22Rv1 (cell line): ENCODE data around the gene GPR33.
"Not testable (repeated sequence)": the region's sequence is repeated elsewhere in the genome, so short reads cannot be mapped to it uniquely, and the experiment has no call there.

Experiments used
- H3K27ac ChIP-seq: fragments of 450-650 bp; 2 replicates; pipeline ENCODE4 v1.5.1; 2017
- ZFX ChIP-seq: fragments of 450-650 bp; IDR thresholded peaks from 2 replicates; pipeline ENCODE4 v1.6.1; 2017; ENCODE audit warnings: antibody characterized with exemption, borderline replicate concordance
- TF ChIP-seq, protein P1 (sequence below): fragments of 450-650 bp; IDR thresholded peaks from 2 replicates; pipeline ENCODE4 v1.5.1; 2017; ENCODE audit warnings: mild to moderate bottlenecking

GPR33 gene

DNA sequence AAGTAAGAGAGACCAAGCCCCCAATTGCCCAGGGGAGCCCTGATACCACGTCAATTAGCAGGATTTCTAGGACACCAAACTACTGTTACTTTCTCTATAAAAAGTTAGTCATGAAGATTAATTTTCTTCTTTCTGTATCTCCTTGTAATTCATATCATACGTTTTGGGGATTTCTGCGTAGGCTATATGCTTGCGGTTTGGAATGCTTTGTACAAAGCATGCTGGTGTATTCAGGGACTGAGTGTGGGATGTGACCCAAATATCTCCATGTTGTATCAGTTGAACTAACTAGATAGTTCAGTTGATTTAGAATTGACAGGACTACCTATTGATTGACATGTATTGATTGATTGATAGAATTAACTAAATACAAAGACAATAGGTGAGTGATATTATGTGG lies 7.7 kb downstream of the GPR33 start:
- no peak overlapping the region for H3K27ac ChIP-seq
- TF ChIP-seq, protein P1, sequence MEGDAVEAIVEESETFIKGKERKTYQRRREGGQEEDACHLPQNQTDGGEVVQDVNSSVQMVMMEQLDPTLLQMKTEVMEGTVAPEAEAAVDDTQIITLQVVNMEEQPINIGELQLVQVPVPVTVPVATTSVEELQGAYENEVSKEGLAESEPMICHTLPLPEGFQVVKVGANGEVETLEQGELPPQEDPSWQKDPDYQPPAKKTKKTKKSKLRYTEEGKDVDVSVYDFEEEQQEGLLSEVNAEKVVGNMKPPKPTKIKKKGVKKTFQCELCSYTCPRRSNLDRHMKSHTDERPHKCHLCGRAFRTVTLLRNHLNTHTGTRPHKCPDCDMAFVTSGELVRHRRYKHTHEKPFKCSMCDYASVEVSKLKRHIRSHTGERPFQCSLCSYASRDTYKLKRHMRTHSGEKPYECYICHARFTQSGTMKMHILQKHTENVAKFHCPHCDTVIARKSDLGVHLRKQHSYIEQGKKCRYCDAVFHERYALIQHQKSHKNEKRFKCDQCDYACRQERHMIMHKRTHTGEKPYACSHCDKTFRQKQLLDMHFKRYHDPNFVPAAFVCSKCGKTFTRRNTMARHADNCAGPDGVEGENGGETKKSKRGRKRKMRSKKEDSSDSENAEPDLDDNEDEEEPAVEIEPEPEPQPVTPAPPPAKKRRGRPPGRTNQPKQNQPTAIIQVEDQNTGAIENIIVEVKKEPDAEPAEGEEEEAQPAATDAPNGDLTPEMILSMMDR = no peak
- no peak for TF ChIP-seq ZFX

DNA sequence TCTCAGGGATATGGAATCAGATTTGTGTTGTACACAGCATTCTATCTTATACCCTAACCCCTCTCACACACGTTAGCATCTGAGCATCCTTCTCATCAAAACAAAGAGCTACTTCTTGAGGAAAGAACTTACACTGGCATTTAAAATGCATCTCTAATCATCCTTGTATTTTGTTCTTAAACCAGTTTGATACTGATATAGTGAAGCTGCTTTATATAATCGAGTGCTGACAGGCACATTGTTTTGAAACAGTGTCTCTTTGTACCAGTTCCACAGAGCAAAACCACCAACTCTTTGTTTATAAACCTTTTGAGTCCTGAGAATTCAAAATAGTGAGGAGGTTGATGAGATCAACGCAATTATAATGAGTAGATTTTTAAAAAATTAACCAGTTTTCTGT lies 8.8 kb downstream of the GPR33 start:
- TF ChIP-seq ZFX = no peak
- TF ChIP-seq, protein P1 = no peak
- H3K27ac ChIP-seq = no peak overlapping the region

DNA sequence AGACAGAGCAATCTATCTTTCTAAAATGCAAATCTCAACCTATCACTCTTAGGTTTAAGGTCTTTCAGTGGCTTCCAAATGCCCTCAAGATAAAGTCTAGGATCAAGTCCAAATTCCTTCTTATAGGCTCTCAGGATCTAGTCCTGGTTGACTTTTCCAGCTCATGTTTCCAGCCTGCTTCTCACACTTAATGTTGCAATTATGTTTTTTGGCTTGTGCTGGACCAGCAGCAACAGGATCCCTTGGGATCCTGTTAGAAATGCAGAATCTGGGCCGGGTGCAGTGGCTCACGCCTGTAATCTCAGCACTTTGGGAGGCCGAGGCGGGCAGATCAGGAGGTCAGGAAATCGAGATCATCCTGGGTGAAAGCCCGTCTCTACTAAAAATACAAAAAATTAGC lies 10.6 kb downstream of the GPR33 start:
- no peak overlapping the region for H3K27ac ChIP-seq
- TF ChIP-seq, protein P1 = no peak
- no peak for TF ChIP-seq ZFX

DNA sequence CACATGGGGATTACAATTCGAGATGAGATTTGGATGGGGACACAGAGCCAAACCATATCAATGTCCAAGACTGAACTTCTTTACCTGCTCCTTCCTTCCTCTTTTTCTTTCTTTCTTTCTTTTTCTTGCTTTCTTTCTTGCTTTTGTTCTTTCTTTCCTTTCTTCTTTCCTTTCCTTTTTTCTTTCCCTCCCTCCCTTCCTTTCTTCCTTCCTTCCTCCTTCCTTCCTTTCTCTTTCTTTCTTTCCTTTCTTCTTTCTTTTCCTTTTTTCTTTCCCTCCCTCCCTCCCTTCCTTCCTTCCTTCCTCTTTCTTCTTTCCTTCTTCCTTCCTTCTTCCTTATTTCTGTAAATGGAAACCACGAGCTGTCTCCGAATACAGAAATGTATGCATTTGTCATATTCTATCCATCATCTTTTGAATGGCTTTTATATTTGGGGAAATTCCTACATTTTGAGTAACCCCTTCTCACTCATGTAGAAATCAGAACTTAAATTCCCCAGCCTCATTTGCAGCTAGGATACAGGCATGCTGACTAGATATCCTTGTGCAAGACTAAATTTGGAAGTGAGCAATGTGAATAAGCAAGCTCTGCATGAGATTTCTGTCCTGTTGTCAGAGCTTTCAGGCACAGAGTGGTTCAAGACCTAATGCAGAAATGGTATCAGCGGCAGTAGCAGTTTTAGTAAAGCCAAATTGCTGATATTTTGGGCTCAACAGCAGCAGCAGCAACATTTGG lies 11.5 kb downstream of the GPR33 start:
- H3K27ac ChIP-seq = no peak overlapping the region
- no peak for TF ChIP-seq ZFX
- TF ChIP-seq, protein P1 = no peak

DNA sequence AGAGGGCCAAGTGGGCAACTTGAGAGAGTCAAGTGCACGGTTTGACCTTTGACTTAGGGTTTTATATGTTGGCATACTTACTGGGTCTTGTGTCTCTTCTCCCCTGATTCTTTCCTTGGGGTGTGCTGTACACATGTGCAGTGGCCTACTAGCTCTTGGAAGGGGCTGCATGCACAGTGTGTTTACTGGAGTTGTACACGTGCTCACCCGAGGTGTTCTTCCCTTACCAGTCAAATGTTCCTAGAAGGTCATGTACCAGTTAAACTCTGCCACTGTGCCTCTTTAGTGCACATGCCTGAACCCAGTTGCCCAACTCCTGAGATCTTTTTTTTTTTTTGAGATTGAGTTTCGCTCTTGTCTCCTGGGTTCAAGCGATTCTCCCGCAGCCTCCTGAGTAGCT lies 21.3 kb downstream of the GPR33 start:
- TF ChIP-seq, protein P1 = no peak
- no peak for TF ChIP-seq ZFX
- H3K27ac ChIP-seq = no peak overlapping the region

DNA sequence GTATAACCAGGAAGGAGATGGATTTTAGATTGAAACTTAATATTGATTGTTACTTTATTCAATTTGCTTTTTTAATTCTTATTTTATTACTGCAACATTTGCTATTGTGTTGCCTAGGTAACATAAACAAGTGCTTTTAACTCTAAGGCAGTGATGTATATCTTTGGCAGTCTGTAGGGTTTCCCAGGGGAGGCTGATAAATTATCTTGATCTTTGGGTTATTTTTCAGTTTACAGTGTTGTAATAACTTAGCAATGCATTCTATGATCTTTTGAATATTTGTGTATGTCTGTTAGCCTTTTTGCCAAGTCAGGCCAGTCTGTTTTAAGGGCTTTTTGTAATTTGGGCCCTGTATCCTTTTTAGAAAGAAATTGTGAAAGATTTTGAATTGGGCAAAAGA lies 22.7 kb downstream of the GPR33 start:
- no peak overlapping the region for H3K27ac ChIP-seq
- TF ChIP-seq ZFX = no peak
- TF ChIP-seq, protein P1 = no peak

DNA sequence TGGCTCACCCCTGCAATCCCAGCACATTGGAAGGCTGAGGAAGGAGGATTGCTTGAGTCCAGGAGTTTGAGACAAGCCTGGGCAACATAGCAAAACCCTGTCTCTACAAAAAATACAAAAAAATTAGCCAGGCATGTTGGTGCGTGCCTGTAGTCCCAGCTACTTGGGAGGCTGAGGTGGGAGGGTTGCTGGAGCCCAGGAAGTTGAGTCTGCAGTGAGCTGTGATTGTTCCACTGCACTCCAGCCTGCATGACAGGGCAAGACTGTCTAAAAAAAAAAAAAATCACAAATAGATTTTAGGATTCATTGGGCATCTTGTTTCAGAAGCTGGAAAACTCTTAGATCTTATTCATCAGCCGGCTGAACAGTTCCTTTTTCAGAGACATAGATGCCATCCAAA lies 25.4 kb downstream of the GPR33 start:
- not testable (repeated sequence) for H3K27ac ChIP-seq

DNA sequence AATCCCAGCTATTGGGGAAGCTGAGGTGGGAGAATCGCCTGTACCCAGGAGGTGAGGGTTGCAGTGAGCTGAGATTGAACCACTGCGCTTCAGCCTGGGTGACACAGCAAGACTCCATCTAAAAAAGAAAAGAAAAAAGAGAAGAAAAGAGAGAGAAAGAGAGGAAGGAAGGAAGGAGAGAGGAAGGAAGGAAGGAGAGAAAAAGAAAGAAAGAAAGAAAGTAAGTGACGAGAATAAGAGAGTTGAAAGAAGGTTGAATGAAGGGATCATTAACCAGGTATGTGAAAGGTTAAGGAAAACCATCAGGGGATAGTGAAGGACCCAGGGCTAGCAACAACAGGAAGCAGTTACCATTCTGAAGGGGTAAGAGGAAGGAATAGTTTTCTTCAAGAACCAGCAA lies 26.3 kb downstream of the GPR33 start:
- TF ChIP-seq, protein P1 = no peak
- no peak for TF ChIP-seq ZFX
- no peak overlapping the region for H3K27ac ChIP-seq
